Thyroid gland (tissue), 4 donors: Measurements from ENCODE around the gene TFF2.

ENCODE experiments used
- CTCF ChIP-seq, 6 experiments: fragments of 200-600 bp in 3 of 6; fragments of 450-650 bp in 3 of 6; sonication (generic) in 3 of 6; IDR thresholded peaks; one replicate each; pipeline ENCODE4 v1.5.1; 2016 to 2019; ENCODE audit warnings: antibody characterized with exemption in 6 of 6, mild to moderate bottlenecking in 2 of 6, inconsistent platforms in 1 of 6, moderate library complexity in 1 of 6
- POLR2A ChIP-seq, 2 donors: fragments of 450-650 bp; IDR thresholded peaks; one replicate each; pipeline ENCODE4 v1.6.1; 2017; ENCODE audit warnings: antibody characterized with exemption in 2 of 2, mild to moderate bottlenecking in 2 of 2, moderate library complexity in 1 of 2

GRCh38 chr21:42375506-42375905, 24.7 kb upstream of the TFF2 start:
- TF ChIP-seq CTCF (IDR thresholded peaks at IDR 0.05) (no peak), POLR2A (IDR thresholded peaks at IDR 0.05) (no peak)
